Duodenal mucosa (tissue), 2 donors: ENCODE results near the gene MYO1D.
A peak's percentile ranks its signal among the peaks of the same experiment; 100 is the strongest.
"Not testable (repeated sequence)": the region's sequence is repeated elsewhere in the genome, so short reads cannot be mapped to it uniquely, and the experiment has no call there.

Experiments
- H3K27ac ChIP-seq: one replicate; pipeline ENCODE4 v1.7.0; 2013; ENCODE audit warnings: low read depth, low read length
- H3K27me3 ChIP-seq, 2 donors: one replicate each; pipeline ENCODE4 v1.7.0; 2013; ENCODE audit warnings: low read length in 2 of 2, control low read depth in 1 of 2; ENCODE audit not compliant: insufficient read depth in 2 of 2, control insufficient read depth in 1 of 2
- H3K36me3 ChIP-seq, 2 donors: one replicate each; pipeline ENCODE4 v1.7.0; 2013; ENCODE audit warnings: low read length in 2 of 2, control low read depth in 1 of 2; ENCODE audit not compliant: insufficient read depth in 2 of 2, control insufficient read depth in 1 of 2
- H3K4me1 ChIP-seq, 2 donors: one replicate each; pipeline ENCODE4 v1.7.0; 2013; ENCODE audit warnings: low read length in 2 of 2, control low read depth in 1 of 2; ENCODE audit not compliant: insufficient read depth in 2 of 2, control insufficient read depth in 1 of 2
- H3K4me3 ChIP-seq, 2 donors: one replicate each; pipeline ENCODE4 v1.7.0; 2013; ENCODE audit warnings: low read length in 2 of 2, low read depth in 1 of 2
- H3K9ac ChIP-seq, 2 donors: one replicate each; pipeline ENCODE4 v1.7.0; 2013; ENCODE audit warnings: low read length in 2 of 2, low read depth in 1 of 2
- H3K9me3 ChIP-seq, 2 donors: one replicate each; pipeline ENCODE4 v1.7.0; 2013; ENCODE audit warnings: low read length in 2 of 2, control low read depth in 1 of 2; ENCODE audit not compliant: control insufficient read depth in 1 of 2

Gene MYO1D

GRCh38 chr17:32827227-32827626, 49.7 kb downstream of the MYO1D start:
- H3K27me3 ChIP-seq = no peaks in the 10 kb centered on the region
- peaks cover 14 to 31% of the 10 kb centered on the region in 2 donors for H3K4me1 ChIP-seq
- H3K4me3 ChIP-seq = no peak overlapping the region
- no peak overlapping the region for H3K9ac ChIP-seq
- no peak overlapping the region for H3K27ac ChIP-seq
- H3K36me3 ChIP-seq = no peaks in the 10 kb centered on the region
- no peaks in the 10 kb centered on the region for H3K9me3 ChIP-seq

- H3K9me3 ChIP-seq = no peaks in the 10 kb centered on the region
- no peak overlapping the region for H3K27ac ChIP-seq
- H3K27me3 ChIP-seq = no peaks in the 10 kb centered on the region
- H3K9ac ChIP-seq = no peak overlapping the region
- peaks cover 14 to 22% of the 10 kb centered on the region in 2 donors for H3K4me1 ChIP-seq
- no peaks in the 10 kb centered on the region for H3K36me3 ChIP-seq
- no peak overlapping the region for H3K4me3 ChIP-seq
Measured at GRCh38 chr17:32826076-32826475, 50.8 kb downstream of the MYO1D start.

GRCh38 chr17:32824334-32824733, 52.6 kb downstream of the MYO1D start:
- Histone ChIP-seq H3K27me3 (no peaks in the 10 kb centered on the region), H3K9me3 (no peaks in the 10 kb centered on the region), H3K4me1 (peaks cover 13 to 16% of the 10 kb centered on the region in 2 donors), H3K4me3 (no peak overlapping the region), H3K36me3 (no peaks in the 10 kb centered on the region), H3K9ac (no peak overlapping the region), H3K27ac (no peak overlapping the region)

- Histone ChIP-seq H3K27ac (no peak overlapping the region), H3K4me1 (peaks cover 5 to 6% of the 10 kb centered on the region in 2 donors), H3K9ac (no peak overlapping the region), H3K36me3 (no peaks in the 10 kb centered on the region), H3K9me3 (no peaks in the 10 kb centered on the region), H3K27me3 (no peaks in the 10 kb centered on the region), H3K4me3 (peak overlapping the region; percentile 43 to 44)
Measured at GRCh38 chr17:32822996-32823395, 53.9 kb downstream of the MYO1D start.

- not testable (repeated sequence) for H3K4me1 ChIP-seq, H3K27me3 ChIP-seq, H3K9ac ChIP-seq, H3K36me3 ChIP-seq, H3K9me3 ChIP-seq
- Histone ChIP-seq H3K4me3 (peak overlapping the region in 1 of 2 donors; percentile 44), H3K27ac (peak overlapping the region; percentile 20)
Measured at GRCh38 chr17:32821987-32822934, 54.7 kb downstream of the MYO1D start.

- Histone ChIP-seq H3K27me3 (no peaks in the 10 kb centered on the region), H3K4me1 (no peaks in the 10 kb centered on the region), H3K36me3 (no peaks in the 10 kb centered on the region), H3K4me3 (no peak overlapping the region), H3K9me3 (no peaks in the 10 kb centered on the region), H3K27ac (no peak overlapping the region), H3K9ac (no peak overlapping the region)
Measured at GRCh38 chr17:32820440-32820839, 56.5 kb downstream of the MYO1D start.

- no peak overlapping the region for H3K9ac ChIP-seq
- no peak overlapping the region for H3K27ac ChIP-seq
- H3K4me1 ChIP-seq = no peaks in the 10 kb centered on the region
- no peaks in the 10 kb centered on the region for H3K9me3 ChIP-seq
- no peaks in the 10 kb centered on the region for H3K27me3 ChIP-seq
- H3K36me3 ChIP-seq = no peaks in the 10 kb centered on the region
- no peak overlapping the region for H3K4me3 ChIP-seq
Measured at GRCh38 chr17:32819787-32820186, 57.1 kb downstream of the MYO1D start.

- Histone ChIP-seq H3K27ac (no peak overlapping the region), H3K9me3 (no peaks in the 10 kb centered on the region), H3K36me3 (no peaks in the 10 kb centered on the region), H3K4me1 (no peaks in the 10 kb centered on the region), H3K4me3 (no peak overlapping the region), H3K27me3 (no peaks in the 10 kb centered on the region), H3K9ac (no peak overlapping the region)
Measured at GRCh38 chr17:32819035-32819434, 57.9 kb downstream of the MYO1D start.

GRCh38 chr17:32815460-32815859, 61.5 kb downstream of the MYO1D start:
- Histone ChIP-seq H3K4me1 (peaks cover 0 to 4% of the 10 kb centered on the region in 2 donors), H3K27ac (no peak overlapping the region), H3K9me3 (no peaks in the 10 kb centered on the region), H3K9ac (no peak overlapping the region), H3K27me3 (no peaks in the 10 kb centered on the region), H3K4me3 (no peak overlapping the region), H3K36me3 (no peaks in the 10 kb centered on the region)

GRCh38 chr17:32814836-32815235, 62.1 kb downstream of the MYO1D start:
- no peaks in the 10 kb centered on the region for H3K27me3 ChIP-seq

More at GRCh38 chr17:32814836-32815235, 62.1 kb downstream of the MYO1D start:
- Histone ChIP-seq H3K36me3 (no peaks in the 10 kb centered on the region), H3K9ac (no peak overlapping the region), H3K27ac (no peak overlapping the region), H3K4me3 (no peak overlapping the region), H3K4me1 (peaks cover 0 to 4% of the 10 kb centered on the region in 2 donors), H3K9me3 (no peaks in the 10 kb centered on the region)
